Astrocyte (in vitro differentiated cells and primary cell): ENCODE measurements around the gene HTR2B. TPM values are rescaled to one million over a fixed set of nuclear protein-coding genes. Genes with fewer than 3 reads are reported as not detected.

Experiments used
- DNase-seq: peaks from one replicate; pipeline ENCODE4 v3.0.0-alpha.2; 2010; ENCODE audit warnings: low read depth
- FAIRE-seq: peaks from 2 replicates; lab custom pipeline; 2011; peaks lifted over from hg19 to GRCh38; lab: Jason Lieb, UNC
- H2AFZ ChIP-seq: 2 replicates; pipeline ENCODE4 v1.6.0; 2012; ENCODE audit warnings: low read depth, low read length, inconsistent platforms
- H3K27ac ChIP-seq: 2 replicates; pipeline ENCODE4 v1.5.1; 2011; ENCODE audit warnings: low read depth, low read length, inconsistent platforms
- H3K27me3 ChIP-seq: 2 replicates; pipeline ENCODE4 v1.6.0; 2011; ENCODE audit warnings: low read length, inconsistent platforms; ENCODE audit not compliant: insufficient read depth
- H3K36me3 ChIP-seq: 2 replicates; pipeline ENCODE4 v1.5.1; 2011; ENCODE audit warnings: low read length, inconsistent platforms; ENCODE audit not compliant: insufficient read depth
- H3K4me1 ChIP-seq: 2 replicates; pipeline ENCODE4 v1.5.1; 2011; ENCODE audit warnings: low read length, inconsistent platforms; ENCODE audit not compliant: insufficient read depth
- H3K4me2 ChIP-seq: 2 replicates; pipeline ENCODE4 v1.6.0; 2012; ENCODE audit warnings: low read length, inconsistent platforms
- H3K4me3 ChIP-seq: 2 replicates; pipeline ENCODE4 v1.5.1; 2011; ENCODE audit warnings: low read depth, mild to moderate bottlenecking, low read length, inconsistent platforms; ENCODE audit not compliant: insufficient read depth
- H3K79me2 ChIP-seq: 2 replicates; pipeline ENCODE4 v1.6.0; 2012; ENCODE audit warnings: mild to moderate bottlenecking, low read length, inconsistent platforms; ENCODE audit not compliant: insufficient read depth
- H3K9ac ChIP-seq: 2 replicates; pipeline ENCODE4 v1.6.0; 2012; ENCODE audit warnings: mild to moderate bottlenecking, low read length, inconsistent platforms
- H3K9me3 ChIP-seq: 2 replicates; pipeline ENCODE4 v1.5.1; 2012; ENCODE audit warnings: low read depth, mild to moderate bottlenecking, low read length, inconsistent platforms; ENCODE audit not compliant: insufficient read depth
- H4K20me1 ChIP-seq: 2 replicates; pipeline ENCODE4 v1.6.0; 2012; ENCODE audit warnings: low read length, inconsistent platforms; ENCODE audit not compliant: insufficient read depth
- H3K27ac Mint-ChIP-seq: one replicate; pipeline ENCODE4 v1.8.0; 2021; ENCODE audit warnings: mild to moderate bottlenecking, mixed read lengths; ENCODE audit not compliant: unreplicated experiment
- H3K27me3 Mint-ChIP-seq: one replicate; pipeline ENCODE4 v1.8.0; 2021; ENCODE audit warnings: low read depth, mixed read lengths; ENCODE audit not compliant: unreplicated experiment
- H3K36me3 Mint-ChIP-seq: one replicate; pipeline ENCODE4 v1.8.0; 2021; ENCODE audit warnings: low read depth, mixed read lengths; ENCODE audit not compliant: unreplicated experiment
- H3K4me1 Mint-ChIP-seq: one replicate; pipeline ENCODE4 v1.8.0; 2021; ENCODE audit warnings: low read depth, mixed read lengths; ENCODE audit not compliant: unreplicated experiment
- H3K4me3 Mint-ChIP-seq: one replicate; pipeline ENCODE4 v1.8.0; 2021; ENCODE audit warnings: mild to moderate bottlenecking, moderate library complexity, mixed read lengths; ENCODE audit not compliant: unreplicated experiment
- H3K9me3 Mint-ChIP-seq: one replicate; pipeline ENCODE4 v1.8.0; 2021; ENCODE audit warnings: mild to moderate bottlenecking, mixed read lengths; ENCODE audit not compliant: unreplicated experiment
- EZH2 ChIP-seq: IDR thresholded peaks from 2 replicates; pipeline ENCODE4 v1.6.1; 2012; ENCODE audit warnings: mild to moderate bottlenecking, low read length, inconsistent platforms; ENCODE audit not compliant: insufficient read depth
- total RNA-seq: library from RNA; stranded (reverse); gene quantifications from 2 replicates; pipeline ENCODE4 v1.2.1, GENCODE V29; 2021
- TF ChIP-seq, protein P1 (sequence below): IDR thresholded peaks from 2 replicates; pipeline ENCODE4 v1.5.1; 2011; ENCODE audit warnings: low read depth, mild to moderate bottlenecking, inconsistent platforms, low read length, moderate library complexity; ENCODE audit not compliant: insufficient read depth

The HTR2B gene
- total RNA-seq, 1 donor from 2014 or later, result 0.27 TPM

DNA sequence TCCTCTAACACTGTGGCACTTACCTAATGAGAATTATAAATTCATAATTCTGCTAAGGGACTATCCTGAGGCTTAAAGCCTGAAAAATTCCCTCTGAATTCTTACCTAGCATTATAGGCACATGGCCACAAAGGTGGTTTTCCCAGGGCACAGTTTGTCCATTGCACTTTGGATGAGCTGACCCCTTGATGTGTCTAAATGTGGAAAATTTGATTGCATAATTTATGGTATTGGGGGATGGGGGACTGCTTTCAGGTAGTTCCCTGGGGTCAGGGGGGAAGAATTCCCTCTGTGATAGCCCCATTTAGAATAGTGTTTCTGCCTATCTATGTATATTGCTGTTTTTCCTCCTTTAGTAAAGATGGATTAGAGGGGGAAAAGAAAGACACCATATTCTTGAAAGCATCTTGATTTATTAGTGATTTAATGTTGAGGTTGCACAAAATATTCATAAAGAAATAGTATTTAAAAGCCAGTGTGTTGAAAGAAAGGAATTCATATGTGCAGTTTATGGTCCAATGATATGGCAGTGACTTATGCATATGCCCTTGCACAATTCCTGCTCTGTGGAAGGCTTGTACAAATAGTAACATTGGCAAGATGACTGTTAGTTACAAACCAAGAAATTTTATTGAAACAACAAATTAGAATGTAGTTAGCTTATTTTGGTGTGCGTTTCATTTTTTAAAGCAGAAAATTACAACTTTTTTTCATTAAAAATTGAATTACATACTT is 8.7 kb upstream of the HTR2B start:
- no peaks in the 10 kb centered on the region for H3K9me3 ChIP-seq
- H3K4me1 ChIP-seq, result no peaks in the 10 kb centered on the region
- no peak overlapping the region for H3K4me3 Mint-ChIP-seq
- H3K79me2 ChIP-seq, result peaks cover 38% of the 10 kb centered on the region
- H3K4me2 ChIP-seq, result no peak overlapping the region
- no peaks in the 10 kb centered on the region for H3K36me3 ChIP-seq
- DNase-seq (no peak), FAIRE-seq (no peak)
- H3K9ac ChIP-seq, result no peak overlapping the region
- H3K4me3 ChIP-seq, result no peak overlapping the region
- H3K4me1 Mint-ChIP-seq, result peaks cover 20% of the 10 kb centered on the region
- H3K27ac Mint-ChIP-seq, result no peak overlapping the region
- no peaks in the 10 kb centered on the region for H3K27me3 Mint-ChIP-seq
- H2AFZ ChIP-seq, result no peak overlapping the region
- H3K36me3 Mint-ChIP-seq, result peaks cover 2% of the 10 kb centered on the region
- H3K9me3 Mint-ChIP-seq, result no peaks in the 10 kb centered on the region
- peaks cover 7% of the 10 kb centered on the region for H4K20me1 ChIP-seq
- H3K27ac ChIP-seq, result no peak overlapping the region
- TF ChIP-seq EZH2, result no peak
- TF ChIP-seq, protein P1, sequence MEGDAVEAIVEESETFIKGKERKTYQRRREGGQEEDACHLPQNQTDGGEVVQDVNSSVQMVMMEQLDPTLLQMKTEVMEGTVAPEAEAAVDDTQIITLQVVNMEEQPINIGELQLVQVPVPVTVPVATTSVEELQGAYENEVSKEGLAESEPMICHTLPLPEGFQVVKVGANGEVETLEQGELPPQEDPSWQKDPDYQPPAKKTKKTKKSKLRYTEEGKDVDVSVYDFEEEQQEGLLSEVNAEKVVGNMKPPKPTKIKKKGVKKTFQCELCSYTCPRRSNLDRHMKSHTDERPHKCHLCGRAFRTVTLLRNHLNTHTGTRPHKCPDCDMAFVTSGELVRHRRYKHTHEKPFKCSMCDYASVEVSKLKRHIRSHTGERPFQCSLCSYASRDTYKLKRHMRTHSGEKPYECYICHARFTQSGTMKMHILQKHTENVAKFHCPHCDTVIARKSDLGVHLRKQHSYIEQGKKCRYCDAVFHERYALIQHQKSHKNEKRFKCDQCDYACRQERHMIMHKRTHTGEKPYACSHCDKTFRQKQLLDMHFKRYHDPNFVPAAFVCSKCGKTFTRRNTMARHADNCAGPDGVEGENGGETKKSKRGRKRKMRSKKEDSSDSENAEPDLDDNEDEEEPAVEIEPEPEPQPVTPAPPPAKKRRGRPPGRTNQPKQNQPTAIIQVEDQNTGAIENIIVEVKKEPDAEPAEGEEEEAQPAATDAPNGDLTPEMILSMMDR, result no peak
- H3K27me3 ChIP-seq, result no peaks in the 10 kb centered on the region

GRCh38 chr2:231132129-231132528 is 7.3 kb upstream of the HTR2B start:
- no peak for TF ChIP-seq EZH2
- TF ChIP-seq, protein P1, result no peak
- H3K9me3 Mint-ChIP-seq, result no peaks in the 10 kb centered on the region
- H3K27ac Mint-ChIP-seq, result no peak overlapping the region
- peaks cover 7% of the 10 kb centered on the region for H4K20me1 ChIP-seq
- peak overlapping the region; percentile 34 for H3K4me3 Mint-ChIP-seq
- H3K36me3 Mint-ChIP-seq, result no peaks in the 10 kb centered on the region
- no peak overlapping the region for H3K4me3 ChIP-seq
- no peaks in the 10 kb centered on the region for H3K36me3 ChIP-seq
- no peak overlapping the region for H2AFZ ChIP-seq
- H3K27me3 Mint-ChIP-seq, result no peaks in the 10 kb centered on the region
- no peak for FAIRE-seq
- no peaks in the 10 kb centered on the region for H3K27me3 ChIP-seq
- H3K4me1 Mint-ChIP-seq, result peaks cover 27% of the 10 kb centered on the region
- H3K9ac ChIP-seq, result no peak overlapping the region
- peak overlapping the region; percentile 18 for H3K4me2 ChIP-seq
- no peak overlapping the region for H3K27ac ChIP-seq
- H3K4me1 ChIP-seq, result no peaks in the 10 kb centered on the region
- no peaks in the 10 kb centered on the region for H3K9me3 ChIP-seq
- H3K79me2 ChIP-seq, result peaks cover 35% of the 10 kb centered on the region
- peak; percentile 46 for DNase-seq
